Stimulated activated naive B cell treated with anti-CD40 and anti-IgM and Interleukin-4, amounts not matched to agents 10 μg/mL and 1 μg/mL and 100 μg/mL, for 72 hours (primary cell): ENCODE results near the gene PRXL2B.
"Not testable (repeated sequence)": the region's sequence is repeated elsewhere in the genome, so short reads cannot be mapped to it uniquely, and the experiment has no call there.

Source experiments
- ATAC-seq, 2 donors: fragments of 150-1000 bp; cut with Tn5 transposase; replicated peaks; 2 replicates each; pipeline ENCODE4 v1.10.0; 2021; ENCODE audit warnings: moderate library complexity in 1 of 2
- DNase-seq: peaks from one replicate; pipeline ENCODE4 v3.0.0; 2021
- H3K27ac Mint-ChIP-seq: one replicate; pipeline ENCODE4 v1.8.0; 2022; ENCODE audit warnings: mild to moderate bottlenecking, mixed read lengths
- H3K27me3 Mint-ChIP-seq, 2 donors: one replicate each; pipeline ENCODE4 v1.8.0; 2022; ENCODE audit warnings: mixed read lengths in 2 of 2
- H3K36me3 Mint-ChIP-seq, 2 donors: one replicate each; pipeline ENCODE4 v1.8.0; 2022; ENCODE audit warnings: mixed read lengths in 2 of 2, mild to moderate bottlenecking in 1 of 2
- H3K4me1 Mint-ChIP-seq, 2 donors: one replicate each; pipeline ENCODE4 v1.8.0; 2022; ENCODE audit warnings: mixed read lengths in 2 of 2, mild to moderate bottlenecking in 1 of 2
- H3K4me3 Mint-ChIP-seq, 2 donors: one replicate each; pipeline ENCODE4 v1.8.0; 2022; ENCODE audit warnings: mild to moderate bottlenecking in 2 of 2, mixed read lengths in 2 of 2, moderate library complexity in 1 of 2
- H3K9me3 Mint-ChIP-seq, 2 donors: one replicate each; pipeline ENCODE4 v1.8.0; 2022; ENCODE audit warnings: mixed read lengths in 2 of 2, mild to moderate bottlenecking in 1 of 2

The PRXL2B gene

GRCh38 chr1:2566101-2567045, 20.2 kb upstream of the PRXL2B start:
- no peak for DNase-seq
- H3K4me3 Mint-ChIP-seq = peak overlapping the region; percentile 5 to 10
- peak; percentile 6 to 15 for ATAC-seq
- peak overlapping the region; percentile 54 for H3K27ac Mint-ChIP-seq
- H3K4me1 Mint-ChIP-seq = peaks cover 24 to 61% of the 10 kb centered on the region in 2 donors
- H3K36me3 Mint-ChIP-seq = peaks cover 41 to 61% of the 10 kb centered on the region in 2 donors
- no peaks in the 10 kb centered on the region for H3K27me3 Mint-ChIP-seq
- no peaks in the 10 kb centered on the region for H3K9me3 Mint-ChIP-seq

GRCh38 chr1:2567083-2567679, 19.4 kb upstream of the PRXL2B start:
- H3K27me3 Mint-ChIP-seq = no peaks in the 10 kb centered on the region
- H3K4me1 Mint-ChIP-seq = peaks cover 20 to 55% of the 10 kb centered on the region in 2 donors
- DNase-seq = no peak
- H3K9me3 Mint-ChIP-seq = no peaks in the 10 kb centered on the region
- peak; percentile 13 to 16 for ATAC-seq
- peaks cover 34 to 54% of the 10 kb centered on the region in 2 donors for H3K36me3 Mint-ChIP-seq
- H3K27ac Mint-ChIP-seq = peak overlapping the region; percentile 94
- peak overlapping the region in 1 of 2 donors; percentile 61 for H3K4me3 Mint-ChIP-seq

- H3K36me3 Mint-ChIP-seq = peaks cover 36 to 55% of the 10 kb centered on the region in 2 donors
- peak; percentile 26 to 36 for ATAC-seq
- peak overlapping the region; percentile 67 for H3K27ac Mint-ChIP-seq
- not testable (repeated sequence) for H3K27me3 Mint-ChIP-seq, DNase-seq, H3K9me3 Mint-ChIP-seq
- peaks cover 22 to 52% of the 10 kb centered on the region in 2 donors for H3K4me1 Mint-ChIP-seq
- H3K4me3 Mint-ChIP-seq = peak overlapping the region in 1 of 2 donors; percentile 44
These were observed 18.3 kb upstream of the PRXL2B start for GRCh38 chr1:2568187-2568816.

- Mint-ChIP-seq H3K9me3 (peaks cover 12 to 16% of the 10 kb centered on the region in 2 donors), H3K36me3 (peaks cover 40 to 54% of the 10 kb centered on the region in 2 donors), H3K27ac (peak overlapping the region; percentile 86), H3K4me1 (peaks cover 23 to 52% of the 10 kb centered on the region in 2 donors), H3K4me3 (peak overlapping the region in 1 of 2 donors; percentile 13), H3K27me3 (no peaks in the 10 kb centered on the region)
- no peak for DNase-seq
- ATAC-seq = no peak
These were observed 17.5 kb upstream of the PRXL2B start for GRCh38 chr1:2569060-2569459.

GRCh38 chr1:2569703-2570102, 16.9 kb upstream of the PRXL2B start:
- ATAC-seq, H3K27me3 Mint-ChIP-seq, DNase-seq, H3K27ac Mint-ChIP-seq, H3K4me3 Mint-ChIP-seq: not testable (repeated sequence)
- Mint-ChIP-seq H3K9me3 (peaks cover 15 to 18% of the 10 kb centered on the region in 2 donors), H3K36me3 (peaks cover 37 to 52% of the 10 kb centered on the region in 2 donors), H3K4me1 (peaks cover 22 to 48% of the 10 kb centered on the region in 2 donors)

GRCh38 chr1:2570332-2570731, 16.2 kb upstream of the PRXL2B start:
- H3K27me3 Mint-ChIP-seq = no peaks in the 10 kb centered on the region
- H3K27ac Mint-ChIP-seq = peak overlapping the region; percentile 56
- DNase-seq (no peak), ATAC-seq (no peak)
- H3K4me1 Mint-ChIP-seq = peaks cover 17 to 42% of the 10 kb centered on the region in 2 donors
- H3K36me3 Mint-ChIP-seq = peaks cover 32 to 48% of the 10 kb centered on the region in 2 donors
- H3K4me3 Mint-ChIP-seq = no peak overlapping the region
- peaks cover 16 to 18% of the 10 kb centered on the region in 2 donors for H3K9me3 Mint-ChIP-seq

- Mint-ChIP-seq H3K9me3 (peaks cover 16 to 18% of the 10 kb centered on the region in 2 donors), H3K27me3 (no peaks in the 10 kb centered on the region), H3K4me3 (no peak overlapping the region), H3K27ac (no peak overlapping the region), H3K36me3 (peaks cover 30 to 47% of the 10 kb centered on the region in 2 donors), H3K4me1 (peaks cover 21 to 43% of the 10 kb centered on the region in 2 donors)
- DNase-seq (no peak), ATAC-seq (no peak)
These were observed 15.2 kb upstream of the PRXL2B start for GRCh38 chr1:2571348-2571747.

- H3K27me3 Mint-ChIP-seq = no peaks in the 10 kb centered on the region
- H3K27ac Mint-ChIP-seq = no peak overlapping the region
- peaks cover 24 to 42% of the 10 kb centered on the region in 2 donors for H3K36me3 Mint-ChIP-seq
- H3K9me3 Mint-ChIP-seq = peaks cover 16 to 18% of the 10 kb centered on the region in 2 donors
- no peak for DNase-seq
- peaks cover 26 to 53% of the 10 kb centered on the region in 2 donors for H3K4me1 Mint-ChIP-seq
- H3K4me3 Mint-ChIP-seq = peak overlapping the region in 1 of 2 donors; percentile 14
- no peak for ATAC-seq
These were observed 13.2 kb upstream of the PRXL2B start for GRCh38 chr1:2573250-2573920.

GRCh38 chr1:2574350-2574749, 12.2 kb upstream of the PRXL2B start:
- peaks cover 19 to 22% of the 10 kb centered on the region in 2 donors for H3K9me3 Mint-ChIP-seq
- no peaks in the 10 kb centered on the region for H3K27me3 Mint-ChIP-seq
- no peak overlapping the region for H3K4me3 Mint-ChIP-seq
- peaks cover 25 to 42% of the 10 kb centered on the region in 2 donors for H3K36me3 Mint-ChIP-seq
- H3K27ac Mint-ChIP-seq = no peak overlapping the region
- H3K4me1 Mint-ChIP-seq = peaks cover 34 to 62% of the 10 kb centered on the region in 2 donors
- ATAC-seq = no peak
- no peak for DNase-seq

- Mint-ChIP-seq H3K4me1 (peaks cover 46 to 73% of the 10 kb centered on the region in 2 donors), H3K4me3 (peak overlapping the region; percentile 61 to 73), H3K9me3 (peaks cover 19 to 26% of the 10 kb centered on the region in 2 donors), H3K36me3 (peaks cover 16 to 27% of the 10 kb centered on the region in 2 donors), H3K27ac (peak overlapping the region; percentile 85), H3K27me3 (no peaks in the 10 kb centered on the region)
- peak; percentile 17 to 25 for ATAC-seq
- DNase-seq = no peak
These were observed 10.5 kb upstream of the PRXL2B start for GRCh38 chr1:2575801-2576663.

- peak; percentile 38 to 40 for ATAC-seq
- not testable (repeated sequence) for DNase-seq, H3K27me3 Mint-ChIP-seq
- Mint-ChIP-seq H3K27ac (peak overlapping the region; percentile 85), H3K36me3 (peaks cover 16 to 34% of the 10 kb centered on the region in 2 donors), H3K4me3 (peak overlapping the region; percentile 69 to 73), H3K4me1 (peaks cover 57 to 89% of the 10 kb centered on the region in 2 donors), H3K9me3 (peaks cover 19 to 23% of the 10 kb centered on the region in 2 donors)
These were observed 9.0 kb upstream of the PRXL2B start for GRCh38 chr1:2577565-2578075.

- peaks cover 10 to 13% of the 10 kb centered on the region in 2 donors for H3K9me3 Mint-ChIP-seq
- ATAC-seq = no peak
- DNase-seq = no peak
- peaks cover 56 to 90% of the 10 kb centered on the region in 2 donors for H3K4me1 Mint-ChIP-seq
- H3K36me3 Mint-ChIP-seq = peaks cover 8 to 24% of the 10 kb centered on the region in 2 donors
- peak overlapping the region; percentile 69 to 73 for H3K4me3 Mint-ChIP-seq
- H3K27ac Mint-ChIP-seq = peak overlapping the region; percentile 85
- H3K27me3 Mint-ChIP-seq = no peaks in the 10 kb centered on the region
These were observed 7.8 kb upstream of the PRXL2B start for GRCh38 chr1:2578758-2579118.

GRCh38 chr1:2580691-2581090, 5.9 kb upstream of the PRXL2B start:
- Mint-ChIP-seq H3K27ac (peak overlapping the region; percentile 96), H3K4me1 (peaks cover 66 to 100% of the 10 kb centered on the region in 2 donors), H3K27me3 (no peaks in the 10 kb centered on the region), H3K9me3 (peaks cover 3 to 8% of the 10 kb centered on the region in 2 donors), H3K4me3 (peak overlapping the region in 1 of 2 donors; percentile 65), H3K36me3 (peaks cover 6 to 16% of the 10 kb centered on the region in 2 donors)
- DNase-seq (no peak), ATAC-seq (no peak)
